H1 (cell line): Measurements from ENCODE around the gene KCTD19. TPM values are rescaled to one million over a fixed set of nuclear protein-coding genes. Genes with fewer than 3 reads are reported as not detected.

Source experiments
- TCF12 ChIP-seq: IDR thresholded peaks from 2 replicates; pipeline ENCODE4 v1.6.1; 2011; ENCODE audit warnings: low read depth, mild to moderate bottlenecking, low read length
- polyA plus RNA-seq, 7 experiments: library from polyadenylated mRNA; depleted of rRNA in 3 of 7; stranded (reverse) in 5 of 7; unstranded in 2 of 7; fragments of >200 nt in 5 of 7; fragments of 200-250 nt in 2 of 7; gene quantifications; 1 replicate in 5 of 7; 2 replicates in 1 of 7; 4 replicates in 1 of 7; pipeline versions ENCODE4 v1.2.1 to v1.2.3, GENCODE V29; 2011 to 2013; ENCODE audit warnings: missing spikeins in 2 of 7, mixed read lengths in 2 of 7
- total RNA-seq: library from RNA; stranded (reverse); fragmentation: NEBNext Ultra II Directional; extraction: Animal tissue kit (Norgen Biotek cat#: 25700); gene quantifications from 2 replicates; pipeline ENCODE4 v1.2.1, GENCODE V29; 2021

Gene KCTD19
- total and polyA plus RNA-seq, 2 of the 8 experiments (the other 6 are each of a cell fraction or from before 2014, with no cell fraction given) = 0.06 to 0.24 TPM

DNA sequence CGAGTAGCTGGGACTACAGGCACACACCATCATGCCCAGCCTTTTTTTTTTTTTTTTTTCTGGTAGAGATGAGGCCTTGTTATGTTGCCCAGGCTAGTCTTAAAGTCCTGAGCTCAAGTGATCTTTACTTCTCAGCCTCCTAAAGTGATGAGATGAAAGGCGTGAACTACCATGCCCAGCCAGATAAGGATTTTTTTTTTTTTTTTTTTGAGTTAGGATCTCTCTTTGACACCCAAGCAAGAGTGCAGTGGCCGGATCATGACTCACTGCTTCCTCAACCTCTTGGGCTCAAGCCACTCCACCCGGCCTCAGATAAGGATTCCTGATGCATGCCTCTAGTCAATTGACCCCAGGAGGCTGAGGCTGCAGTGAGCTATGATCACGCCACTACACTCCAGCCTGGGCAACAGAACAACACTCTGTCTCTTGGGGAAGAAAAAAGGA is 58.4 kb downstream of the KCTD19 start (continued):
- no peak for TF ChIP-seq TCF12
